ENCODE data around the gene COG6. TPM values are rescaled to one million over a fixed set of nuclear protein-coding genes. Genes with fewer than 3 reads are reported as not detected.

Gene COG6
- total RNA-seq, 4 donors from 2014 or later: 15.1 to 24.0 (median 17.0) TPM

GRCh38 chr13:39780711-39781110 is 125.2 kb downstream of the COG6 start:
- 17 to 40% methylated on average over 6 of the region's 6 CpGs for WGBS, 2 donors
- Histone ChIP-seq H3K36me3 (no peaks in the 10 kb centered on the region), H3K27me3 (no peaks in the 10 kb centered on the region), H3K4me3 (no peak overlapping the region), H3K9me3 (no peaks in the 10 kb centered on the region), H3K4me1 (peaks cover 0 to 52% (median 14%) of the 10 kb centered on the region in 4 donors), H3K27ac (peak overlapping the region in 3 of 4 donors; percentile 35 to 73 (median 60))
- TF ChIP-seq, protein P1, sequence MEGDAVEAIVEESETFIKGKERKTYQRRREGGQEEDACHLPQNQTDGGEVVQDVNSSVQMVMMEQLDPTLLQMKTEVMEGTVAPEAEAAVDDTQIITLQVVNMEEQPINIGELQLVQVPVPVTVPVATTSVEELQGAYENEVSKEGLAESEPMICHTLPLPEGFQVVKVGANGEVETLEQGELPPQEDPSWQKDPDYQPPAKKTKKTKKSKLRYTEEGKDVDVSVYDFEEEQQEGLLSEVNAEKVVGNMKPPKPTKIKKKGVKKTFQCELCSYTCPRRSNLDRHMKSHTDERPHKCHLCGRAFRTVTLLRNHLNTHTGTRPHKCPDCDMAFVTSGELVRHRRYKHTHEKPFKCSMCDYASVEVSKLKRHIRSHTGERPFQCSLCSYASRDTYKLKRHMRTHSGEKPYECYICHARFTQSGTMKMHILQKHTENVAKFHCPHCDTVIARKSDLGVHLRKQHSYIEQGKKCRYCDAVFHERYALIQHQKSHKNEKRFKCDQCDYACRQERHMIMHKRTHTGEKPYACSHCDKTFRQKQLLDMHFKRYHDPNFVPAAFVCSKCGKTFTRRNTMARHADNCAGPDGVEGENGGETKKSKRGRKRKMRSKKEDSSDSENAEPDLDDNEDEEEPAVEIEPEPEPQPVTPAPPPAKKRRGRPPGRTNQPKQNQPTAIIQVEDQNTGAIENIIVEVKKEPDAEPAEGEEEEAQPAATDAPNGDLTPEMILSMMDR (IDR thresholded peaks at IDR 0.05): no peak
- TF ChIP-seq EP300 (IDR thresholded peaks at IDR 0.05): no peak
- no peak for TF ChIP-seq POLR2A (IDR thresholded peaks at IDR 0.05)
- no peak for DNase-seq (ENCODE audit: low spot score in 2 of 2)

- H3K27ac ChIP-seq: peak overlapping the region in 3 of 4 donors; percentile 35 to 76 (median 60)
- no peaks in the 10 kb centered on the region for H3K36me3 ChIP-seq
- peaks cover 0 to 54% (median 14%) of the 10 kb centered on the region in 4 donors for H3K4me1 ChIP-seq
- H3K27me3 ChIP-seq: no peaks in the 10 kb centered on the region
- no peak overlapping the region for H3K4me3 ChIP-seq
- 34 to 38% methylated on average over 2 of the region's 2 CpGs for WGBS, 2 donors
- no peaks in the 10 kb centered on the region for H3K9me3 ChIP-seq
- no peak for DNase-seq (ENCODE audit: low spot score in 2 of 2)
- TF ChIP-seq POLR2A (IDR thresholded peaks at IDR 0.05) (no peak), EP300 (IDR thresholded peaks at IDR 0.05) (no peak)
- TF ChIP-seq, protein P1 (IDR thresholded peaks at IDR 0.05): no peak
Measured at GRCh38 chr13:39781381-39781780, 125.9 kb downstream of the COG6 start.

GRCh38 chr13:39783051-39783450 is 127.6 kb downstream of the COG6 start:
- WGBS, 2 donors: 39 to 67% methylated on average over 1 of the region's 1 CpG
- H3K4me3 ChIP-seq: no peak overlapping the region

DNA sequence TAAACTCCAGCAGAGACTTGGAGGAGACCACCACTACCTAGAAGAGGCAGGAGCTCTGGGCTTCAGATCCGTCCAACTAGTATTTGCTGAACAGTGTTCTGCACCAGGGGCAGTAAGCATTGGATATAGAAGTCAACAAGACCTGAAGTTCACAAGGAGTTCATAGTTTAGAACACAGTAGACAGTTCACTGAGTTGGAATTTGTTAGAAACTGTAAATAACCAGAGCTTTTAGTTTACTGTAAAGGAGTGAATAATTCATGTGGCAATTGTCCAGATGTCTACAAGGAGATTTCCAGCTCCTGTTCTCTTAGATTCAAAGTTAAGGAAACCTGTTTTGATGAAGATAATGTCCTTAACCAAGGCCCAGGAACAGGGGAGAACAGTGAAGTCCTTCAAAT is 128.9 kb downstream of the COG6 start:
- Histone ChIP-seq H3K27me3 (no peaks in the 10 kb centered on the region), H3K36me3 (no peaks in the 10 kb centered on the region), H3K9me3 (no peaks in the 10 kb centered on the region), H3K4me1 (peaks cover 0 to 53% (median 20%) of the 10 kb centered on the region in 4 donors), H3K4me3 (no peak overlapping the region), H3K27ac (peak overlapping the region in 1 of 4 donors; percentile 76)
- WGBS, 2 donors: 88 to 94% methylated on average over 1 of the region's 1 CpG
- TF ChIP-seq EP300 (IDR thresholded peaks at IDR 0.05): no peak
- TF ChIP-seq, protein P1 (IDR thresholded peaks at IDR 0.05): no peak
- TF ChIP-seq POLR2A (IDR thresholded peaks at IDR 0.05): no peak
- DNase-seq (ENCODE audit: low spot score in 2 of 2): no peak

More at GRCh38 chr13:39783051-39783450, 127.6 kb downstream of the COG6 start:
- TF ChIP-seq POLR2A (IDR thresholded peaks at IDR 0.05) (no peak), EP300 (IDR thresholded peaks at IDR 0.05) (no peak)
- TF ChIP-seq, protein P1 (IDR thresholded peaks at IDR 0.05): no peak
- H3K4me1 ChIP-seq: peaks cover 0 to 60% (median 22%) of the 10 kb centered on the region in 4 donors
- no peaks in the 10 kb centered on the region for H3K27me3 ChIP-seq
- peak overlapping the region in 2 of 4 donors; percentile 60 to 76 for H3K27ac ChIP-seq
- no peaks in the 10 kb centered on the region for H3K36me3 ChIP-seq
- no peaks in the 10 kb centered on the region for H3K9me3 ChIP-seq
- DNase-seq (ENCODE audit: low spot score in 2 of 2): no peak

DNA sequence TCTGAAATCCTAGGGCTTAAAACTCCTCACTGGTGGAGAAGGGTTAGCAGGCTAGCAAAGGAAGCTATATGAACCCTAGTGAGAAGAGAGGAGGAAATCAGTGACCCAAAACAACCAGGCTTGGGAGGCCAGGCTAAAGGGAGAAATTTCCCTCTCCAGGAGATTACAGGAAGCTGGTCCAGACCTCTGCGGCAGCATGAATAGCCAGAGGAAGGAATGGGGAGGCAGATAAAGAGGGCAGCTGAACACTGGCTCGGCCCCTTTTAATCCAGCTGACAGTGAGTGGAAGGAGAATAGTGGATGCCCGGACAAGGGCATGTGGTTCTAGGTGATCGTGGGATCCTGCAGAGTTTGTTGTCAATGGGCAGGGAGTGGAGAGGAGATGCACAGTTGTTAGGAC is 130.6 kb downstream of the COG6 start:
- no peak for TF ChIP-seq POLR2A (IDR thresholded peaks at IDR 0.05)
- Histone ChIP-seq H3K27ac (peak overlapping the region in 2 of 4 donors; percentile 25 to 56), H3K4me3 (no peak overlapping the region), H3K27me3 (no peaks in the 10 kb centered on the region), H3K9me3 (no peaks in the 10 kb centered on the region), H3K36me3 (no peaks in the 10 kb centered on the region), H3K4me1 (peaks cover 0 to 36% (median 15%) of the 10 kb centered on the region in 4 donors)
- DNase-seq (ENCODE audit: low spot score in 2 of 2): no peak
- 36 to 48% methylated on average over 4 of the region's 4 CpGs for WGBS, 2 donors

Data from tibial nerve (tissue), 4 donors.